ENCODE measurements around the gene S100A5.

Gene S100A5

GRCh38 chr1:153546796-153547559, 6.2 kb upstream of the S100A5 start:
- DNase-seq, result no peak

GRCh38 chr1:153546371-153546770, 5.6 kb upstream of the S100A5 start:
- DNase-seq, result no peak

DNA sequence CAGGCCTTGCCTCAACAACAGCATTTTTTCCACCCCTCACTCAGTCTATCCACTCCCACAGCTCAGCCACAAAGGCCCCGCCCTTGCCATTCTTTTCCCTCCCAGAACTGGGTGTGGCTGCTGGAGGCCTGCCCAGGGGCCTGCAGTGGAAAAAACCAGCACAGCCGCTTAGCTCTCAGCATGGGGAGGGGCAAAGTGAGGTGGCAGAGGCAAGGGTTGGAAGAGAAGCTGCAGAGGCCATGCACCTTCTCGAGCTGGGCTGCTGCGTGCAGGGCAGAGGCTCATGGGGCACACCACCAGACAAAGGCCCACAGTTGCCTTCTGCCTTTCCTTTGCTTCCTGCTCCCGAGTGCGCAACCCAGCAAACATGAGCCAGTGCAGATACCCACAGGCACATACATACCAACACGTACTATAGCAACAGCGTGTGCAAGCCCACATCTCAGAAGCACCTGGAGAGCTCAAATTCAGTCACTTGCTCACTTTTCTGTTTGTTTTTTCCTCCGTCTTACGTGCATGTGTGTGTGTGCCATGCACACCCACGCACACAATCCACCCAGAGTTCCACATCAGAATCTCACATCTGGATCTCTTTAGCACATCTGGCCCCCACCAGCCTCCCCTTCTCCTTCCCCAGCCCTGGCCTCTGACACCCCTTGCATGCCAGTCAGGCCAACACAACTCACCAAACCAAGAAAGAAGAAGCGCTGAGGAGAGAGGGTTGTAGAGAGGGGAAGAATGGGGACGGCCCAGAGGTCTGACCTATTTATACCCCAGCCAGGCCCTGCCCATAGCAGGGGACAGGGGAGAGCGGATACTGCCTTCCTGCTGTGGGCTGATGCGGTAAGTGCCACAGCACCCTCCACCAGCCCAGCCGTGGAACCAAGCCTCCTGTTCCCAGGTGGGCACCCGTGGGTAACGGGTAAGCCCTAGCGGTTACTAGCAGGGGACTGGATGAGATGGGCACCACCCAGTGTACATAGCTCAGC, 4.6 kb upstream of the S100A5 start, which contains the start of gene S100A4:
S100A4 (minus strand) TSS at position 740 of the 989 bp plus-strand sequence. CDS start 1,012 bp downstream, outside the sequence.
- peak; percentile 96 to 98 for DNase-seq

- DNase-seq, result peak in 1 of 2 experiments; percentile 34
Measured at GRCh38 chr1:153544453-153545066, 3.8 kb upstream of the S100A5 start.

DNA sequence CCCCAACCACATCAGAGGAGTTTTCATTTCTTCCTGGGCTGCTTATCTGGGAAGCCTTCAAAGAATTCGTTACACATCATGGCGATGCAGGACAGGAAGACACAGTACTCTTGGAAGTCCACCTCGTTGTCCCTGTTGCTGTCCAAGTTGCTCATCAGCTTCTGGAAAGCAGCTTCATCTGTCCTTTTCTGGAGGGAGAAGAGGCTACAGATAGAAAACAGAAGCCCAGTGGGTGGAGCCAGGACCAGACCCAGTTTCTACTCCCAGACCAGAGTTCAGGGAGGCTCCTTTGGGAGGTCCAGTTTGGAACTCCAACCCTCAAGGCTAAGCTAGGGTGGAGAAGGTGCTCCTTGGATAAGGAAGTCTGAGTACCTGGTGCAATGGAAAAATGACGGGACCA, 3.0 kb upstream of the S100A5 start:
- no peak for DNase-seq

- no peak for DNase-seq
Measured at GRCh38 chr1:153542956-153543711, 2.4 kb upstream of the S100A5 start.

DNA sequence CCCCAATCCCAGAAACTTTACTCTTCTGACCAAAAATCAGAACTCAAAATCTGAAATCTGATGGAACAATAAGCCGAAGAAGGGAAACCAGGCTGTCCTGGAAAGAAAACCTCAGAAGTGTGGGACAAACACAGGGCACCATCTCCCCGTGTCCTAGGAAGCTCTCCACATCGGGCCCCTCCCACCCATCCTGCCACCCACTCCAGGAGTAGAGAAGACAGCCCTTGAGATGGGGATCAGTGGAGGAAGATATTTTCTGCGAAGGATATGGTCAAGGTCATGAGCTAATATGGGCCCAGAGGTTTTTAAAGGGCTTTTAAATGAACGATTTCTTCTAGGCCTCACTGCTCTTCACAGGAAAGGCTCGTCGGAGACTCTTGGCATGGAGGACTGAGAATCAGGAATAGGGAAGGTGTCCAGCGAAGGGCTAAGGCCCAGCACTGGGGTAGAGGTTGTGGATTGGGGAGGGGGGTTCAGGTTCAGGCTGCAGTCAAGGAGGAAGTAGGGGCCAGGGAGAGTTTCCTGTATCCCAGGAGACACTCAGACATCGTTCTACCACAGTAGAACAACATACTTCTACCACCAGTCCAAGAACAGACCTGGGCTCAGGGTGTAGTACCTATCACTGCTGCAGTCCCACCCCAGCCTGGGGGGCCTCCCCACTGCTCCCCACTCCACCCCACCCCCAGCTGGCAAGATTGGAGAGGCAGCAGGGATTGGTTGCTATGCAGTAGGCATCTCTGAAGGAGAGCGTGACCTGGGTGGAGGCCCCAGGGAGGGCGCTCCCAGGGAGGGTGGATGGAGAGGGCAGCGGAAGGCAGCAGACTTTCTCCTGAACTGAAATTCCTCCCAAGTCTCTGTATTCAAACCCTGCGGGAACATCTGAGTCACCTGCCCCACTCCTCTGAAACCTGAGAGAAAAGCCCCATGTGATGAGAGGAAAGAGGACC, 1.2 kb upstream of the S100A5 start:
- no peak for DNase-seq

- no peak for DNase-seq
Measured at GRCh38 chr1:153539395-153540093, 1.2 kb downstream of the S100A5 start.

- DNase-seq, result no peak
Measured at GRCh38 chr1:153538315-153538821, 2.4 kb downstream of the S100A5 start.

GRCh38 chr1:153537376-153537730, 3.4 kb downstream of the S100A5 start:
- DNase-seq, result no peak

DNA sequence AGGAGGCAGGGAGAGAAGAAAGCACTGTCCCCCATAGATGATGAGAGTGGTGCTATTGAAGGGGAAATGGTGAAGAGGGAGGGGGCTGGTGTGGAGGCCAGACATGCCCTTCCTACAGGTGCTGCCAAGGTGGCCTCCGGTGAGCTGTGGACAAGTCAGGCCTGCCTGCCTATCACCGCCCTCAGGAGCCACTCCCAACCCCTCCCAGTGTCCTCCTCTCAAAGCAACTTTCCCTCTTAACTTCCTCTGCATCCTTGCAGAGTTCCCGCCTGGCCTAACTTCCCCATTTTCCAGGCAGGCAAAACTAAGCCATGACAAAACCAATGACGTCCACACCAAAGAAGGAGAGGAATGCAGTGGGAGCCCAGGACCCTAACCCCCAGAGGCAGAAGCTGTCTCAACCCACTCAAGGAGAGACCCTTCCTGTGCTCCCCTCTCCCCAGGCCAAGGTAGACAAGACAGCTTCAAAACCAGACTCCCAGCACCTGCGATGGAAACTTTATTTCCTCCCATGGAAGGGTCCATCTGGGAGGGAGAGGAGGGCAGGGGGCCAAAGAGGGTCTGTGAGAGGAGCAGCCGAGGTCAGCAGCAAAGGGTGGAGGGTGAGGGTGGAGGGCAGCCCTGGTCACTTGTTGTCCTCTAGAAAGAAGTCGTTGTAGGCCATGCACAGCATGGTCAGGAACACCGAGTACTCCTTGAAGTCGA, 3.9 kb downstream of the S100A5 start:
- no peak for DNase-seq

DNA sequence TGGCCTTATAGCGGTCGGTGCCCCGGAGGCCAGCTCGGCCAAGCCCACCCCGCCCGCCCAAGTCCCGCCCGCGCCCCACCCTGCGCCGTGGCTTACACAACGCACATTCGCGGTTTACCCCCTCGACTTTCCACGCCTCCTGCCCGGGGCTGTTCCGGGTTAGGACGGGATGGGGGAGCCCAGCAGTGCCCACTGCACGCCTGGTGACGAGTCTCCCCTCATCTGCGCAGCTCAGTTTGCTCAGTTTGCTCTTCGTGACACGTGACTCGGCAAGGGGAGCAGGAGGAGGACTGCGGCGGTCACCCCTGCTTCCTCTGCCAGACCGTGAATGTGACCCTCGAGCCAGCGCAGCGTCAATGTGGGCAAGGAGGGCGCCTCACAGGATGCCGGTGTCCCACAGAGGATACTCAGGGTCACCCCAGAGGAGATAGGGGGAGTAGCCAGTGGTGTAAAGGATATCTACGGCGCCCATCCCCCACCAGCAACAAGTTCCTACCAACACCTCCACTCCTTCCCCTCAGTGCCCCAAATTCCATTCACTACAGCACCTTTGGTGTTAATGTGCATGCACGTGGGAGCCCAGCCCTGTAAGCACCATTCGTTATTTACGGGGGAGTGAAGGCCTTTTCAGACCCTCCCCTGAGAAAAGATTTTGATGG, 4.6 kb downstream of the S100A5 start:
- DNase-seq, result peak; percentile 81 to 86

DNA sequence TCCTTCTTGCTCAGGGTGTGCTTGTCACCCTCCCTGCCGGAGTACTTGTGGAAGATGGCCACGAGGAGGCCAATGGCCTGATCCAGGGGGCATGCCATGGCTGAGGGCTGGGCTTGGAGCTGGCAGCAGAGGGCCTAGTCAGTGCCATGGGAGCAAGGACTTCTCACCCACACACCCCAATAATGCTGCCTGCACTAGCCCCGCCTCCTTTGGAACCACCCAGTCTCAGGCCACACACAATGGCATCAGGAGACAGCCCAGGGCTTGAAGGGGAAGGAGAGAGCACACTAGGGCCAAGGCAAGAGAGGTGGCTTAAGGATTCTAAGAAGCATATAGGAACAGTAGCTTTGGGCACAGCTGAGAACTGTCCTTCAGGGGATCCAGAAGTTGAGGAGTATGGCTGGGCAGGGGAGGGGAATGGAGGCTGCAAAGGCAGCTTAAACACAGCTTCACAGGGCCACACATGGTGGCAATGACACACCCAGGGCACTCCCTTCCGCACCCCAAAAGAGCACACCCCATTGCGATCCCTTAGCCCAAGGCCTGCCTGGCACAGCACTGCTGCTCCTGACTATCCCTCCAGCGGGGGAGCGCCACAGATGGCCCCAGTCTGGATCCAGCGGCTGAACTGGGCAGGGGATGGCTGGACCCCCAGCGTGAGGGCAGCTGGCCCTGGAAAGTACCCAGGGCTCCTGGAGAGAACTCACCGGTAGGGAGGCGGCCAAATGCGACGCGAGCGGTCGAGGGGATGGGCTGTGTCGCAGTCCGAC, 5.3 kb downstream of the S100A5 start, which contains the start of gene S100A6:
S100A6 (minus strand) TSS at position 750 of the 770 bp plus-strand sequence; CDS start at position 98, 652 bp downstream.
- DNase-seq, result peak; percentile 67 to 73

GRCh38 chr1:153534925-153535241, 5.9 kb downstream of the S100A5 start:
- DNase-seq, result no peak

DNA sequence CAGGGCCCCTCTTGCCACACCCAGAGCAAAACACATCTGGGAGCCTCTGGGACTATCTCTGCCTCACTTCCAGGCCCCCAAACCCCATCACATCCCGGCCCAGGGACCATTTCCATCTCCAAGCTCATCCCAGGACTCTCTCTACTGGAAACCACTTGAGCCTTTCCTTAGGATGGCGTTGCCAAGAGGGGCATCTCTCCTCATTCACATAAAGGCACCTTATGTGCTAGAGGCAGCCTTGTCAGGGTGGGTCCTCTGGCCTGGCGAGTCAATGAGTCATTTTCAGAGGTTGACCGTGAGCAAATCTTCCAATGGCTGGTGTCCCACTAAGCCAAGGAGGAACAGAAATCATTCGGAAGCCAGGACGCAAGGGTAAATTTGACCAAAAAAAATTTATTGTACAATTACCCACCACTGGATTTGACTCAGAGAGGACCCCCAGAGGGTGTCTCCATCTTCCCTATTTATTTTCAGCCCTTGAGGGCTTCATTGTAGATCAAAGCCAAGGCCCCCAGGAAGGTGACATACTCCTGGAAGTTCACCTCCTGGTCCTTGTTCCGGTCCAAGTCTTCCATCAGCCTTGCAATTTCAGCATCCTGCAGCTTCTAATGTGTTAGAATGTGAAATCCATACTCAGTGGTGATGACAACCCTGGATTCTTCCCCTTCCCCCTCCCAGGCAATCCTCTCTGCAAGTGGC, 6.4 kb downstream of the S100A5 start:
- DNase-seq, result no peak

GRCh38 chr1:153533689-153534201, 7.0 kb downstream of the S100A5 start:
- peak in 1 of 2 experiments; percentile 45 for DNase-seq

Data from activated CD4-positive, alpha-beta T cell treated with anti-CD3 and anti-CD28 coated beads, Interleukin-2, amount 50 U/mL, for 48 hours (primary cell).